ENCODE data around the gene CLIC1.

CLIC1 gene

DNA sequence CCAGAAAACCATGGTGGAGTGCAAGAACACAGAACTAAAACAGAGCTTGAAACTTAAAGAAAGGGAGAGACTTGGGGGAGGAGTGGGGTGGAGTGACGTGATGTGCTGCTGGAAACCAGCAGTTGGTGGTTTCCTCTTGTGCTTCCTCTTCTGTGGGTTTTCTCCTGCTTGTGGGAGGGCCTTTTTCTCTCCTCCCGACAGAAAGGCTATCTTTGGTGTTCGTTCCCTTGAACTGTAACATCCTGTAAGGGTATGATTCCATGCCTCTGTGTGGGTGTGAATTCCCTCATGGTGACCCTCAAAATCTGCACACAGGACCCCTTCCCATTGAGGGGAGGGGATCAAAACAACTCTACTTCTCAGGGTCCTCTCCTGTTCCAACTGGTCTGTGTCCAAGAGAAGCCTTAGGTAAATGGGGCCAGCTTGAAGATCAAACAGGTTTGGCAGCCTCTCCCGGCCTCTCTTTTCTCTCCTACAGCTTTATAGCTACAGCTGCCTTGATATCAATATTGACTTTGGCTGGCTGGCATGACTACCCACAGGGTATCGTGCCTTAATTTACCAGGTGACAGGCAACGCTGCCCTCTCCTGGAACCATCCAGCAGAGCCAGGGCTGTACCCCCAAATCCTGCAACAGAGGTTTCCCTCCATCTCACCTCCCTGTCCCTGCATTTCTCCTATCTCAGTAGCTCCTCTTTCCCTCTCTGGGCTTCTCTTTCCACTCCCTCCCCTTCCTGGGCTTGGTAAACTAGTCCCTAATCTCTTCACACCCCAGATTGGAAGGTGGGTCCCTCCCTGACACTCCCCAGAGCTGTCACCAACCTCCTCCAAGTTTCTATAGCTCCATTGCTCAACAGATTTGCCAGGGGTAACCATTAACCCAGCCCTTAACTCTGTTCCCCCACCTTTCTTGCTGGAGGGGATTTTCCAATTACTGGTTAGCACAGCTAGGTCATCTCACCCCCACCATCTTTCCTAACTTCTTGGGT is 2.0 kb upstream of the CLIC1 start:
- peak; percentile 85 for DNase-seq

DNA sequence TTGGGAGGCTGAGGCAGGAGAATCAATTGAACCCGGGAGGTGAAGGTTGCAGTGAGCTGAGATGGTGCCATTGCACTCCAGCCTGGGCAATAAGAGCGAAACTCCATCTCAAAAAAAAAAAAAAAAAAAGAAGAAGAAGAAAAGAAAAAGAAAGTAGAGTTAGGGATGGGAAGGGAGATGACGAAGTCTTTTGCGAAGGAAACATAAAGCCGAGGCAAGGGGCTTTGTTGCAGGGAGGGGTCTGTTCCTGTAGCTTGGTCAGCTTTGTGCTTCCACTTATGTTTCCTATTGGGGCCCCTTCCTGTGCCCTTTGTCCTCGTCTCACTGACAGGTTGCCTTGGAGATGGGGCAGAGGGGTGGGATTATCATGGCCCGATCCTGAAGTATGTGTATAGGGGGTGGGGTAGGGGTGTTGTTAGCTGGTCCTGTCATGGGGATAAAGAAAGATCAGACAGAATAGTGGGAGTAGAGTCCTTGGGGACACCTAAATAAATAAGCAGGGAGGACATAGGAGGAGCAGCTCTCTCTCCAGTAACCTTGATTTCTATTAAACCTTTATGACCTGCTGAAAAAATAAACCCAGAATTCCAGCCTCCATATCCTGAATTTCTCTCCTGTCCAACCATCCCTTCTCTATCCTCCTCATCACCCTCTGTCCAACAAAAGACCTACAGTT is 1.1 kb upstream of the CLIC1 start:
- no peak for DNase-seq

DNA sequence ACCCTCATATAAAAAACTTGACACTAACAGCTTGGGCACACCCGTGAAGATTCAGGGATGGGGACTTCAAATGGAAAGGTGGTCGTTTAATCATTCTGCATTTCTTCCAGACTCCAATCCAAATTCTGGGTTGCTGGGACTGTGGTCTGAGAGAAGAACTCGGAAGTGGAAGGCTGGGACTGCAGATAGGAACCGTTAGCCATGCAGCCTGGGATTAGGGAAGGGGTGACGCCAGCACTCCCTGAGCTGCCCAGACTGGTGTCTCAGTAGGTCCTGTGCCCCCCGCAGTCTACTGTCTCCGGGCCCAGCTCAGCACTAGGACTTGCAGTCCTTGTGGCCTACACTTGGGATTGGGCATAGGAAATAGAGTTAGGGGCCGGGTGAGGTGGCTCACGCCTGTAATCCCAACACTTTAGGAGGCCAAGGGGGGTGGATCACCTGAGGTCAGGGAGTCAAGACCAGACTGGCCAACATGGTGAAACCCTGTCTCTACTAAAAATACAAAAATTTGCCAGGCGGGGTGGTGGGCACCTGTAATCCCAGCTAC is 511 bp upstream of the CLIC1 start:
- no peak for DNase-seq

DNA sequence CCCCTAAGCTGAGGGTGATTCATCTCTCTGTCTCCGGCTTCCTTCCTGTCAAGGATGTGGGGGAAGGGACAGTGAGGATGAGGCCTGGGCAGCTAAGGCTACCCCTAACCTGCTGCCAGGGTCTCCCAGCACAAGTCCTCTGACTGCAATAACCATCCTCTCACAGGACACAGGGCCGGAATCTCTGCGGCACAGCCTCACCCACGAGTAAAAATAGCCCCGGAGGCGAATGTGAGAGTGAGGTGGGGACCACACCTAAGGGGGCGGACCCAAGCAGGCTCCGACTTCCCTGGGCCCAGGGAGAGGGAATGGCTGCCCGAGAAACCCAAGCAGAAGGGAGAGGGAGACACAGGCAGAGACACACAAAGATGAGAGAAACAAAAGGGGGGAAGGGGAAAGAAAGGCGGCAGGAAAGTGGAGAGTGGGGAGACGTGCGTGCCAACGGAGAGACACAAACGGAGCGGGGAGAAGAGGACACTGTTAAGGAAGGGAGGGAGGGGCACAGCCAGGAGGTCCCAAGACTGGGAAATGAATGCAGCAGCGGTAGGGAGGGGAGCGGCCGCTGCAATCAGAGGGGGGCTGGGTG is 1.4 kb downstream of the CLIC1 start:
- DNase-seq = peak; percentile 75

DNA sequence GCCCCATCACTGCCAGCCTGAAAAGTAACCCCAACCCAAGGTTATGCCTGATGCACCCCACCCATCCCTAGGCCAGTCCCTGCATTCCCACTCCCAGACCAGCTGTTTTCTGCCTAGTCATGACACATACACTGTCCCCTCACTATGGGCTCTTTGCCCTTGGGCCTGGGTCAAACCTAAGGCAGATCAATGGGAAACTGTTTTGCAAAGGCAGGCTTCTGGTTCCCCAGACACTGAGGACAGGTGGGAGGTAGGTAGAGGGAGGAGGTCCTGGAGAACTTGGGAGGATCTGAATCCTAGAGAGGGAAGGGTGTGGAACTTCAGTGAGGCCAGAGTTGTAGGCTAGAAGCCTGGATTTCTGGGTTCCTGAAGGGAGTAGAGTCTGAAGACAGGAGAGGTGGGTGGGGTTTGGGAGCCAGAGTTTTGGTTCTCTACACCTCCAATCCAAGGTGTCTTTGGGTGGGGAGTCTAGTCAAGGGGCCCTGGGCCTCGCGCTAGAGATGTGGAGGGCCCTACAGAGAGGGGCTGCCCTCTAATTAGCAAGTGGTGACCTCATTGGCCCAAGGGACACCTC is 2.0 kb downstream of the CLIC1 start:
- no peak for DNase-seq

DNA sequence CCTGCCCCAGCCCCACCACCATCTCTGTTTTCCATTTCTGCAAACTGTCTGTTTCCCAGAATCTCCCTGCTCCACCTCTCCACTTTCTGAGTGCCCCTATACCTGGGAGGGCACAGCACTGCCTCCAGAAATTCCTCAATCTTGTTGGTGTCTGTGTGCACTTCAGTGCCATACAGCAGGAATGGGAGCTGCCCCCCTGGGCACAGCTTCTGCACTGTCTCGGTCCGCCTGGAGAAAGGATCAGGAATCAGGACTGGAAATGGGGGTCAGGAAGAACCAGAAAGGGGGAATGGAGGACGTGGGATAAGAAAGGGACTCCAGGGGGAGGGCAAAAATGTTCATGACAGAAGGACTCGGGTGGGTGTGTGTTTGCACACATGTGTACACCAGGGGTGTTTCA is 2.6 kb downstream of the CLIC1 start:
- DNase-seq = no peak

DNA sequence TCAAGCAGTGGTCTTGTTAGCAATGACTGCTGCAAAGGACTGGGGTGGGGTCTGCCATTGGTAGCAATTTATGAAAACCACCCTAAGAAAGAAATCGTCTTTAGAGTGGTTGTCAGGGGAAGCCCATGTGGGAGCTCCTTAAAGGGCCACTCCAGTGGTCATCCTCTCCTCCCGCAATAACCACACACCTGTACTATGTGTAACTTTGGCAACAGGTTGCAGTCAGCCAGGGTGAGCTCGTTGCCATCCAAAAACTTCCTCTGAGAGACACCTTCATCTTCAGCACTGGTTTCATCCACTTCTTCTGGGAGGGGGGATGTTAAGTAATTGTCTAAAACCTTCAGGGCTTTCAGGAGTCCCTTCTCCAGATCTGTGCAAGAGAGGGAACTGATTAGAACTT is 4.3 kb downstream of the CLIC1 start:
- no peak for DNase-seq

DNA sequence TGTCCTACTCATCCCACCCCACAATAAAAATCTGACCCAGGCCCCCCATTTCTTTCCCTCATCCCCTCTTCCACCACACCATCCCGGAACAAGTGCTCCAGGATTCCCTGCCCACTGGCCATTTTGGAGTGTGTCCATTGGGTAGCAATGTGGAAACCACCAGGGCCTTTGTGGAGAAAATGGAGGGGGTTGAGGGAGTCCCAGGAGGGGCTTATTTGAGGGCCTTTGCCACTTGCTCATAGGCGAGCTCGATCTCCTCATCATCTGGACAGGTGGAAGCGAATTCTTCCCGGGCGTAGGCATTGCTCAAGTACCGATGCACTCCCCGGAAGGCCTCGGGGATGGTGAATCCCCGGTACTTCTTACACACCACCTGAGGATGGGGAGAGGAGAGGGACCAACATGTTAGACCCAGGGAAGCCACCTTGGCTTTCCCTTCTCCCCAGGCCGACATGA is 5.7 kb downstream of the CLIC1 start:
- DNase-seq = no peak

DNA sequence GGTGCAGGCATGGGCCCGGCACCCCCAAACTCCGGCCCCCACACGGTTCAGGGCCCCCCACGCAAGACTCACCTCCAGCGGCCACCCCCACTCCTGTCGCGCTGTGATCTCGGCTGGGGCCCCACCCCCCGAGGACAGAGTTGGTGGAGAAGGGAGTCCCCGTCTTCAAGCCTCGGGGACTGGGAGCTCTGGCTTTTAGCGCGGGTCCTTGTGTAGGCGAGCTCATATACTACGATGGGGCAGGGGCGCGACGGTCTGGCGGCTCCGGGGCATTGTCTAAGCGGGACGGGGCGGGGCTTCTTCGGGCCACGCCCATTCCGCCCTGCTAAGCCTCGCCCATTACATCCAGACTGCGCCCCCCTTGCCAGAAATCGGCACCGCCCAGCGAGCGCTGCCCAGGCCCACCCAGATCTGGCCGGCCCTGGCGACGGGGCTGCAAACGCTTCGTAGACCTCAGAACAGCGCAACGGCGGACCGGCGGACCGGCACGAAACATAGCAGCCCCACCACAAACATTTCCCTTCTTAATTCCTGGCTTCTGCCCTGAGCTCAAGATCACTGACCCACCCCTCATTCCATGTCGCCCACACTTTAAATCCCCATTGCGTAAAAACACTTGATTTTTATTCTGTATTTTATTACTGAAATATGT is 6.2 kb downstream of the CLIC1 start:
- peak; percentile 83 for DNase-seq

DNA sequence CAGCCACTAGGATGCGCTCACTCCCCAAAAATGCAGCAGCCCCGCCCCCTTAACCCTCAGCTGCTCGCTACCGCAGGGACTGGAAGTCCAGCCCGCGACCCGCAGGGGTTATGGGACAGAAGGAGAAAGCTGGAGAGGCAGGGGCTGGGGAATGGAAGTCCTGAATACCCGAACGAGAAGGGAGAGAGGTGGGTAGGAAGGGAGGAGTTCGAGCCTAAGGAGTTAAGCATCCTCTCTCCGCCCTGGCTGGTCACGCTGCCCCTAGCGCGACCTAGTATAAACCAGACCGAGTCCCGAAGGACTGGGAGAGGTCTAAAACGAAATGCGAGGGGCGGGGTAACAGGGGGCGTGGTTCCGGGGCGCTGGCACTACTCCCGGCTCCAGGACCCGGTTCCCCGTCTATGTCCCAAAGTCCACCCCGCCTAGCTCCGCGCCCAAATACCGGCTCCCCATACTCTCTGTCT is 6.8 kb downstream of the CLIC1 start:
- DNase-seq = peak; percentile 87

DNA sequence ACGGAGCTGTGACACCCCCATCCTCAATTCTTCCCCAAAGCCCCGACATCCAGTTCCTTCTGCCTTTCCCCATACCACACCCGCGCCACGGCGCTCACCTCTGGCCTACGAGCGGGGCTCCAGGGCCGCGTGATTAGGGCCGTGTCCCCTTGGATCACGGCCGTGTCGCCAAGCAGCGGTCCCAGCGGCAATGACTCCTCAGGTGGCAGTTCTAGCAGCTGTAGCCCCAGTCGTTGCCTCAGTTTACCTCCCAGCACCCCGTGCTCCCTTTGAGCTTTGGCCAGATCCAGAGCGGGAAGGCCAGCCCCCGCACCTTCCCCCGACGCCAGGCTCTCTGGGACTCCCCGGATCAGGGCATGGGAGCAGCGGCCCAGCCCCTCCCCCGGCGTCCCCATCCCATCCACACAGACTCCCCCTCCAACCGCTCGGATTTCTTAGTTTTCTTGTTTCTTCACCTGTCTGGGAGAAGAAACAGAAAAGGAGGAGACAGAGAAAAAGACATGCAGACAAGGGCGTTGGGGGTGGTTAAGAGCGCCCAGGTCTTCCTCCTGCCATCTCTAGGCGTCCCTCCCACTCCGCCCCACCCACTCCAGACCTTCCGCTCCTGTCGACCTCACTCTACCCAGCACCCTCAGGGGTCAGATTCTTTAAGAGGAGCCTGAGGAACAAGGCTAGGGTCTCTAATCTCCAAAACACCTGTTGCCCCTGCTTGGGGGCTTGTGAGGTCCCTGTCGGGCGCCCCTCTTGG is 7.4 kb downstream of the CLIC1 start, which contains the start of gene DDAH2:
DDAH2 (minus strand) TSS at position 533 of the 748 bp plus-strand sequence; CDS start at position 395, 138 bp downstream.
- DNase-seq = no peak

DNA sequence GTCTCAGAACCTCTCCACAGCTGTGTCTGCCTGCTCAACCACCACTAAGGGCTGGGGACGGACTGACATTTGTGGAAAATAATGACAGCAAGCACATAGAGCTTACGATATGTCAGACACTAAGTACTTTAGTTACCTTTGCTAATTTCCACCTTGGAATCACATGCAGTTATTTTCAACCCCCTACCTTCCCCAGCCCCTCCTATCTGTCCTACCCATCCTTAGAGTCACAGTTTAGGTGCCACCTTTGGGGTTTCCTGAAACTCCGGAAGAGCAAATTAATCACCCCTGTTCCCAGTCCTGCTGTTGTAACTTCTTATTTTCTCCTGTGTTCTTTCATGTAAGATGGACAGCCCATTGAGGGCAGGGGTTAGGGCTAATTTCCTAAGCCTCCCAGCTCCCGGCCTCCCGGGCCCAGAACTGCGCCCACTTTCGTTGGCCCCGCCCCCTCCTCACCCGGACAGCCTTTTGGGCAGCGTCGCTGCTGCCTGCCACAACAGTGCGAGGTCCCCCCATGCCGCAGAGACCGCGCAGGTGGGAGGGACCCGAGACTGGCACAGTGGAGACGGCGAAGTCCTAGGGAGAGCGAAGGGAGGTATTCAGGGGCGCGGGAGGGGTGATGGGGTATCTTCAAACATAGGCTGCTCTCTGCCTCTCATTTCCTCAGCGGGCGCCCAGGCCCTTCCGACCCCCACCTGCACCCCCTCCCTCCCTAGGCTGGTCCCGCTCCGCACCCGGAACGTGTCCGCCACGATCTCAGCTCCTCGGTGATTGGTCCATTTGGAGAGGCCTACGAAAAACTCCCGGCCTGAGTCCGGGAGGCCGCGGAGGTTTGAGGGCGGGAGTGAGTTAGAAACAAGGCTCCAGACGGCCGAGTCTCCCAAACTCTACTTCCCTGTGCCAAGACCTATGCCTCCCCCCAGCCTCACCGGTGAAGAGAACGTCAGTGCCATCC is 8.3 kb downstream of the CLIC1 start:
- no peak for DNase-seq

DNA sequence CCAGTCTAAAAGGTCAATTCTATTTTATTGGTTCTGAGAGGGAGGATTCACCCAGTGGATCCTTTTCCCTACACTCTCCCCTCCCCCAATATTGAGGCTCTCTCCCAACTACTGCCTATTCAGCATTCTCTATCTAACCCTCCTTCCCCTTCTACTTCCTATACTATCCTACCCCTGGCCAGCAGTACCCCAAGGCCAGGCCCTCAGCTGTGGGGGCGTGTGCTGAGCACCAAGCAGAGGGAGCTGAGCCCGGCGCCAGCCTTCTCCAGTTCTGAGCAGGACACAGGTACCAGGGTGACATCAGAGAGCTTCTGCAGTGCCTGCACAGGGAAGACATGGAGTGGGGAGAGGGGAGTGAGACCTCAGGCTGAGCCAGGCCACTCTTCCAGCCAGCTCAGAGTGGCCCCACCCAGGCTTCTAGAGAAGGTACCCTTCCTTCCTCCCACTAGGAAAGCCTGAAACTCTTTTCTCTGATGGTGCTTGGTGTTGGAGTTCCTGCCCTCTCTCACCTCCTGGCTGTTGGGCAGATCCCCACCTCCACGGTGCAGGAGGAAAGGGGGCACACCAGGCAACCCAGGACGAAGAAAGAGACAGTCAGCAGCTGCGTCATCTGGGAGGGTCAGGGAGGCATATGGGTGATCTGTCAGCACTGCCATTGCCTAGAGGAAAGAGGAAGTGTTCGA is 9.2 kb downstream of the CLIC1 start:
- DNase-seq = no peak

DNA sequence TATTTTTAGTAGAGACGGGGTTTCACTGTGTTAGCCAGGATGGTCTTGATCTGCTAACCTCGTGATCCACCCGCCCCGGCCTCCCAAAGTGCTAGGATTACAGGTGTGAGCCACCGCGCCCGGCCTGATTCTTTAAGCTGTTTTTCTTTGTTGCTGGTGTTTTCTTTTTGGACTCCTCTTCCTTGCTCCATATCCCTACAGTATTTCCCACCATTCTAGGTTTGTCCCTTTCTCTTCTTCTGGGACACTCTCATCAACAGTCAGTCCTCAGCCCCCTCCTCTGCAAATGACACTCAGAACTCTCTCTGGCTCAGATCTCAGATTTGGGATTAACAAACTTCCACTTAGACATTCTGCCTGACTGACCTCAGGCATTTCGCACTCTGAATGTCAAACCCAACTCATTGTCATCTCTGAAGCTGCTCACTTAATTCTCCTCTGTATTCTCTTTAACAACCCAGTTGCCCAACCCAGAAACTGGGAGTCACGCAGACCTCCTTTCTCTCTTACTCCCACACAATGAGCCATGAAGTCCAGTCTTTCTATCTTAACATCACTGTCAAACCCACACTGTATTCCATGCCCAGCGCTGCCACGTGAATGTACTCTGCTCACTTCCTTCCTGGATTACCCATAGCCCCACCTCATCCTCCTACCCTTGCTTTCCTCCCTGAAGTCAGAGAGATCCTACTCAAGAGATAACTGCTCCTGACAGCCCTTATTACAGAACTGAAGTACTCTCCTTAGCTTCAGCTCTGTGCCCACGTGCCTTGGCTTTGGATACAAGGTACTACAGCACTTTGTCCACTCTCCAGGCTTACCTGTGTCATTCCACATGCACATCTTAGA is 10.6 kb downstream of the CLIC1 start:
- no peak for DNase-seq

DNA sequence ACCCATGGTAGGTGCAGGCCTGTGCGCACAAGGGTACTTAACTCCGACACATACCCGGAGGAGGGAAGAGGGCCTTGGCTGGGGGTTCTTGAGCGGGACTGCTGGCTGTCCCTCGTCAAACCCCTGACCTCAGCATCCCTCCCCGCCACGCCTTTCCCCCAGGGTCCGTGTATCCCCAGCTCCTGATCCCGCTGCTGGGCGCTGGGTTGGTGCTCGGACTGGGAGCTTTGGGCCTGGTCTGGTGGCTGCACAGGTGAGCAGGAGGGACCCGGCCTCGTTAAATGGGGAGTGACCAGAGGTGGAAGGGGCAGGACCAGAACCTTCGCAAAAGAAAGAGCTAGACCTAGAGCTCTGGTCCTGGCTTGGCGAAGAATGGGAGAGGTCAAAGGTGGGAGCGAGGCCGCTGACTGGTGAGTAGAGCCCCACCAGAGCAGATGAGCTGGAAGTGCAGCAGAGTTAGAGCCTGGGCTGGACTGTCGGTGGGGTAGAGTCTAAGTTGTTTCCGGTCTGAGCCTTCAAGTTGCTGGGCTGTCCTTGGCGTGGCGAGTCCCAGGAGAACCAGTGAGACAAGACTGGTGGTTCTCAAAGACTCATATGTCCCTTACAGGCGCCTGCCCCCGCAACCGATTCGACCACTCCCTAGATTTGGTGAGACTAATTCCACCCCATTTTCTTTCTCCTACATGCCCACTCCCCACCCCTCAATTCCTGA is 12.2 kb downstream of the CLIC1 start:
- DNase-seq = no peak

DNA sequence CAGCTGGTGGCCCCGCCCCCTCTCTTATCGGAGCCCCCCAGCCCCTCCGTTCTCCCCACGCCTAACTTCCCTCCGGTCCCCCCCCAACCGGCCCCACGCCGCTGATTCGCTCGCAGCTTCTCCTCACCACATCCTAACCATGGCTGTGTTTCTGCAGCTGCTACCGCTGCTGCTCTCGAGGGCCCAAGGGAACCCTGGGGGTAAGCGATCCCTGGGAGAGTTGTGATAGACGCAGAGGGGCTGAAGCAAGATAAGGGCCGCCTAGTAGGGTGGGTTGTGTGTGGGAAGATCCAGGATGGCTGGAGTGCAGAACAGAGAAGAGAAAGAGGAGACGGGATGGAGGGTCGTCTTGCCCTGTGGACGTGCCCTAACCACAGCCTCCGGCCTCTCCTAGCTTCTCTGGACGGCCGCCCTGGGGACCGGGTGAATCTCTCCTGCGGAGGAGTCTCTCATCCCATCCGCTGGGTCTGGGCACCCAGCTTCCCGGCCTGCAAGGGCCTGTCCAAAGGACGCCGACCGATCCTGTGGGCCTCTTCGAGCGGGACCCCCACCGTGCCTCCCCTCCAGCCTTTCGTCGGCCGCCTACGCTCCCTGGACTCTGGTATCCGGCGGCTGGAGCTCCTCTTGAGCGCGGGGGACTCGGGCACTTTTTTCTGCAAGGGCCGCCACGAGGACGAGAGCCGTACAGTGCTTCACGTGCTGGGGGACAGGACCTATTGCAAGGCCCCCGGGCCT is 12.9 kb downstream of the CLIC1 start, which contains the start of gene MPIG6B:
MPIG6B (plus strand) TSS at position 129 of the 735 bp plus-strand sequence; CDS start at position 140, 11 bp downstream.
- DNase-seq = no peak

DNA sequence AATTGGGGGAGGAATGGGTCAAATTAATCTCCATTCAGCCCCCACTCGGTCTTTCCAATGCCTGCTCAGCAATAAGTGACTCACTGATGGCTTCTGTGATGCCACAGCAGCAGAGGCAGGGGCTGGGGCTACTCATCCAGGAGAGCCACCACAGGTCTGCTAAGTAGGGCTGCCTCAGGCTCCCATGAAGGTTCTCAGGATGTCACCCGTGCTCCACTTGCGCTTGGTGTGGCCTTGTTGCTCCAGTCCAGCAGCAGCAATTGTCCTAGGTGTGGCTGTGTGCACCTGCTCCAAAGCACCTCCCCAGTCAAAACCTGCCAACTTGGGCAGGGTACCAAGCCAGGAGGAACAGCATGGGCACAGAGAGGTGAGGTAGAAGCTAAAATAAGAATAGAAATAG is 14.2 kb downstream of the CLIC1 start:
- no peak for DNase-seq

Measured in HCEC 1CT (cell line).